Measurements from ENCODE around the gene CDH13. TPM values are rescaled to one million over a fixed set of nuclear protein-coding genes. Genes with fewer than 3 reads are reported as not detected.

Gene CDH13
- total and polyA plus RNA-seq, 9 of the 15 experiments (the other 6 are each of a cell fraction or from before 2014, with no cell fraction given), result 0.03 TPM; not detected in 8

- TF ChIP-seq HNRNPL (IDR thresholded peaks at IDR 0.05; ENCODE audit: low read depth, low read length), result no peak
- no peak for TF ChIP-seq HNRNPUL1 (IDR thresholded peaks at IDR 0.05; ENCODE audit: low read length)
- no peak for TF ChIP-seq TOE1 (IDR thresholded peaks at IDR 0.05; ENCODE audit: borderline replicate concordance)
- TF ChIP-seq TOE1 (CRISPR knock-in tag; IDR thresholded peaks at IDR 0.05; ENCODE audit: borderline replicate concordance, low read depth), result no peak
- TF ChIP-seq ZNF347 (CRISPR knock-in tag; IDR thresholded peaks at IDR 0.05; ENCODE audit: low read depth), result no peak
- no peak for TF ChIP-seq KLF1 (tag; IDR thresholded peaks at IDR 0.05)
- TF ChIP-seq KLF10 (CRISPR knock-in tag; IDR thresholded peaks at IDR 0.05), result no peak
- TF ChIP-seq CREB3L1 (IDR thresholded peaks at IDR 0.05; ENCODE audit: borderline replicate concordance, low read depth), result no peak
- TF ChIP-seq ZNF696 (CRISPR knock-in tag; conservative IDR thresholded peaks at IDR 0.05), result no peak
- no peak for TF ChIP-seq PRPF4 (IDR thresholded peaks at IDR 0.05; ENCODE audit: insufficient read depth, low read depth, low read length, poor library complexity, severe bottlenecking)
- TF ChIP-seq RBM22 (IDR thresholded peaks at IDR 0.05; ENCODE audit: low read depth, low read length, poor library complexity, severe bottlenecking), result no peak
- no peak for TF ChIP-seq NFXL1 (CRISPR knock-in tag; IDR thresholded peaks at IDR 0.05)
- no peak for TF ChIP-seq ELF4 (CRISPR knock-in tag; IDR thresholded peaks at IDR 0.05)
- H3K4me3 ChIP-seq, result no peak overlapping the region
- peaks cover 33 to 55% of the 10 kb centered on the region in 2 experiments; a peak in 4 of 5 replicates for H3K27me3 ChIP-seq (ENCODE audit: control insufficient read depth in 2 of 2, insufficient read depth in 2 of 2, low read length in 2 of 2)
- FAIRE-seq (no peak), DNase-seq (ENCODE audit: extremely low read depth in 1 of 4, low spot score in 3 of 4) (no peak), ATAC-seq (no peak)
- no peak overlapping the region for H3K4me2 ChIP-seq (ENCODE audit: insufficient read depth, low read length)
- no peaks in the 10 kb centered on the region for H3K79me2 ChIP-seq (ENCODE audit: control insufficient read depth, insufficient read depth, low read length)
- H3K9me1 ChIP-seq (ENCODE audit: control insufficient read depth, insufficient read depth, low read length), result no peaks in the 10 kb centered on the region
- CTCF ChIA-PET (ENCODE audit: low intra/inter-chr PET ratio), result no interaction called here
- no TSS peak for BruUV-seq (replicated peaks)
- intact Hi-C loops (cut with micrococcal nuclease) (no loop called here), in situ Hi-C loops (cut with MboI) (no loop called here)
- no peak overlapping the region for H3K9ac ChIP-seq (ENCODE audit: insufficient read depth in 1 of 2, low read depth in 2 of 2, low read length in 2 of 2)
- POLR2A ChIA-PET, result interaction anchor here (1.0 kb wide), 1 partner anchor 10 kb away, joined by 3 read pairs; no protein-coding TSS in a partner anchor
- no peak overlapping the region for H2AFZ ChIP-seq (ENCODE audit: low read depth, low read length)
- WGBS (ENCODE audit: insufficient coverage, low coverage, missing lambda C conversion rate), result 5% methylated on average over 11 of the region's 11 CpGs
- H3K9me3 ChIP-seq (replicated peaks; ENCODE audit: control insufficient read depth, insufficient read depth, low read depth, low read length), result no peaks in the 10 kb centered on the region
- no peaks in the 10 kb centered on the region; the same call in 1 of the 2 replicates for H4K20me1 ChIP-seq (replicated peaks; ENCODE audit: control insufficient read depth, insufficient read depth, low read length)
- no peak overlapping the region for H3K27ac ChIP-seq (ENCODE audit: extremely low read depth, low read depth, low read length)
- H3K36me3 ChIP-seq (ENCODE audit: control insufficient read depth, insufficient read depth, low read length), result no peaks in the 10 kb centered on the region
- H3K4me1 ChIP-seq (replicated peaks in 1 of 2; ENCODE audit: control insufficient read depth in 2 of 2, insufficient read depth in 2 of 2, low read length in 2 of 2), result no peaks in the 10 kb centered on the region
Measured at GRCh38 chr16:83624429-83625120, 997.8 kb downstream of the CDH13 start.

All from K562 (cell line).